ENCODE results near the gene PAK6.

- TF ChIP-seq POLR2A (IDR thresholded peaks at IDR 0.05; ENCODE audit: low read length), result no peak
- no peak for TF ChIP-seq GATA1 (IDR thresholded peaks at IDR 0.05; ENCODE audit: low read depth, low read length)
Observed at GRCh38 chr15:40316931-40317330, 78.1 kb downstream of the PAK6 start.

Measured in erythroblast (primary cell).